Adipocyte (in vitro differentiated cells): ENCODE measurements around the gene FBXW7.

Experiments
- DNase-seq: peaks from one replicate; pipeline ENCODE4 v3.0.0-alpha.2; 2015; ENCODE audit warnings: low read depth
- H3K27me3 ChIP-seq: replicated peaks from 2 replicates; pipeline ENCODE4 v1.7.0; 2013; ENCODE audit warnings: mild to moderate bottlenecking, low read length, moderate library complexity; ENCODE audit not compliant: control insufficient read depth, insufficient read depth
- H3K36me3 ChIP-seq: 2 replicates; pipeline ENCODE4 v1.7.0; 2013; ENCODE audit warnings: low read length, mild to moderate bottlenecking, moderate library complexity; ENCODE audit not compliant: control insufficient read depth, insufficient read depth, severe bottlenecking
- H3K4me1 ChIP-seq: 2 replicates; pipeline ENCODE4 v1.7.0; 2013; ENCODE audit warnings: mild to moderate bottlenecking, low read length, moderate library complexity; ENCODE audit not compliant: control insufficient read depth, insufficient read depth
- H3K4me3 ChIP-seq: 2 replicates; pipeline ENCODE4 v1.7.0; 2013; ENCODE audit warnings: mild to moderate bottlenecking, low read length, moderate library complexity
- H3K9ac ChIP-seq: 2 replicates; pipeline ENCODE4 v1.7.0; 2013; ENCODE audit warnings: mild to moderate bottlenecking, low read length, moderate library complexity
- H3K9me3 ChIP-seq: 2 replicates; pipeline ENCODE4 v1.7.0; 2013; ENCODE audit warnings: mild to moderate bottlenecking, low read length, moderate library complexity; ENCODE audit not compliant: control insufficient read depth

FBXW7 gene

DNA sequence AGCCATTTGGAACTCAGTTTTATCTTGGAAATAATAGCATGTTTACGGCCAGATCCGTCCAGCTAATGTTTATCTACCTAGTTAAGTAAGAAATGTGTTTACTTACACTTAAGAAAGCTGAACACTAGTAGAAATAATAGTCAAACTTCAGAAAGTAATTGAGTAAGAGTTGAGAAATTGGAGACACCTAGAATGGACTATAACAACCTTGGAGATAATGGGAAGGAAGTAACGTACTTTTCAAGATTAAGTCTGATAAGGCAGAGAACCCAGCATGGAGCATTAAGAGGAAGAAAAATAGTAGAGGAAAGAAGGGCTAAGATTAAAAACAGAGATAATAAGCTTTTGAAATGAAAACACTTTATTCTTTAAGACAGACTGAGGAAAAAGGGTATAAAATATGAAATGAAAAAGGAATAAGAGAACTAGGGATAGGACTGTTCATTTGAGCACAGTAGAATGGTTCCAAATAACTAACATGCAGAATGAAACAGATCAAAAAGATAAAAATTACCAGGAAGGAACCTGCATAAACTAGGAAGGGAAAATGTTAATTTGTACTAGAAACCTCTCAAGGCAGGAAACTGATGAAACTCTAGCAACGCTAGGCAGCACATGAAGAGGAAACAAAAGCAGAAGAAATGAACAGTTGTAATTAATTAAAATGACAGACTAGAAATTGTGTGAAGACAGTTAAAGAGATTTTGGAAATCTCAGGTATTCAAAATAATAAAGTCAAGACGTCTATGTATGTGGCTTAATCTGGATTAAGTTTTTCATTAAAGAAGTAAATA lies 71.7 kb downstream of the FBXW7 start:
- Histone ChIP-seq H3K4me1 (peaks cover 8% of the 10 kb centered on the region), H3K9me3 (no peaks in the 10 kb centered on the region), H3K27me3 (no peaks in the 10 kb centered on the region), H3K36me3 (no peaks in the 10 kb centered on the region), H3K4me3 (no peak overlapping the region), H3K9ac (no peak overlapping the region)
- no peak for DNase-seq

- DNase-seq: no peak
- Histone ChIP-seq H3K9me3 (no peaks in the 10 kb centered on the region), H3K4me1 (peaks cover 8% of the 10 kb centered on the region), H3K4me3 (no peak overlapping the region), H3K9ac (no peak overlapping the region), H3K27me3 (no peaks in the 10 kb centered on the region), H3K36me3 (no peaks in the 10 kb centered on the region)
Measured at GRCh38 chr4:152463562-152463961, 72.3 kb downstream of the FBXW7 start.

DNA sequence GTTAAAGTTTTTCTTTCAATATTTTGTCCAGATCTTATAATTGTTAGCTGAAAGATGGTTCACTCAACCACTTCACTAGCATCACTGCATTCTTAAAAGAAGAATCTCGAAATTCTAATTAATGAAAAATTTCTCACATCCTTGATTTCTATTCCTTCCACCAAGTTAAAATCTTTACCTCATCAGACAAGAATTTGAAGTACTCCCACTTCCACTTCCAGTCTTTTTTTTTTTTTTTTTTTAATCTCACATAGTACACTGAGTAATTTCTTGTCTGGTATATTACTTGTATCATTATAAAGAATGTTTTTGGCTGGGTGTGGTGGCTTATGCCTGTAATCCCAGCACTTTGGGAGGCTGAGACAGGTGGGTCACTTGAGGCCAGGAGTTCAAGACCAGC lies 73.2 kb downstream of the FBXW7 start:
- Histone ChIP-seq H3K9ac (no peak overlapping the region), H3K4me3 (no peak overlapping the region), H3K4me1 (peaks cover 11% of the 10 kb centered on the region), H3K27me3 (no peaks in the 10 kb centered on the region), H3K9me3 (no peaks in the 10 kb centered on the region), H3K36me3 (no peaks in the 10 kb centered on the region)
- DNase-seq: no peak

GRCh38 chr4:152462047-152462446 lies 73.8 kb downstream of the FBXW7 start:
- no peaks in the 10 kb centered on the region for H3K9me3 ChIP-seq
- peaks cover 11% of the 10 kb centered on the region for H3K4me1 ChIP-seq
- no peak overlapping the region for H3K4me3 ChIP-seq
- no peaks in the 10 kb centered on the region for H3K36me3 ChIP-seq
- H3K9ac ChIP-seq: no peak overlapping the region
- no peaks in the 10 kb centered on the region for H3K27me3 ChIP-seq
- no peak for DNase-seq

GRCh38 chr4:152460488-152460887 lies 75.4 kb downstream of the FBXW7 start:
- Histone ChIP-seq H3K27me3 (no peaks in the 10 kb centered on the region), H3K9me3 (no peaks in the 10 kb centered on the region), H3K36me3 (no peaks in the 10 kb centered on the region), H3K4me1 (peaks cover 11% of the 10 kb centered on the region), H3K9ac (no peak overlapping the region), H3K4me3 (no peak overlapping the region)
- DNase-seq: peak; percentile 91

DNA sequence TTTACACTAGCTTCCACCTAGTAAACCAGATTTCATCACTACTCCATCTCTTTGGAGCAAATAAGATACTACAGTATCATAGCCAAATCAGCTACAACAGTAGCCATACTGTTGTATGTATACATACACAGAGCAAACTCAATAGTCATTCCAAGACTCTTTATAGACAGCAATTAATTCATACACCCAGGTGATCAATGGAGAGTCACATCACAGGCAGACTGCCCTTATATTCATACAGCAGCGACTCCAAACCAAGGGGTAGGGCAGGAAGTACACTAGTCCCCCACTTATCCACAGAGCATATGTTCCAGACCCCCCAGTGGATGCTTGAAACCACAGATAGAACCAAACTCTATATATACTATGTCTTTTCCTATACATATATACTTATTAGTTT lies 76.6 kb downstream of the FBXW7 start:
- Histone ChIP-seq H3K9me3 (no peaks in the 10 kb centered on the region), H3K4me1 (peaks cover 14% of the 10 kb centered on the region), H3K36me3 (no peaks in the 10 kb centered on the region), H3K27me3 (no peaks in the 10 kb centered on the region), H3K4me3 (no peak overlapping the region), H3K9ac (no peak overlapping the region)
- DNase-seq: no peak

GRCh38 chr4:152458801-152459302 lies 77.0 kb downstream of the FBXW7 start:
- no peaks in the 10 kb centered on the region for H3K27me3 ChIP-seq
- H3K4me1 ChIP-seq: peaks cover 14% of the 10 kb centered on the region
- peak; percentile 50 for DNase-seq
- H3K4me3 ChIP-seq: no peak overlapping the region
- H3K9me3 ChIP-seq: no peaks in the 10 kb centered on the region
- no peaks in the 10 kb centered on the region for H3K36me3 ChIP-seq
- H3K9ac ChIP-seq: no peak overlapping the region

- Histone ChIP-seq H3K4me1 (peaks cover 14% of the 10 kb centered on the region), H3K36me3 (no peaks in the 10 kb centered on the region), H3K4me3 (no peak overlapping the region), H3K9me3 (no peaks in the 10 kb centered on the region), H3K27me3 (no peaks in the 10 kb centered on the region), H3K9ac (no peak overlapping the region)
- no peak for DNase-seq
Measured at GRCh38 chr4:152456609-152457008, 79.3 kb downstream of the FBXW7 start.

DNA sequence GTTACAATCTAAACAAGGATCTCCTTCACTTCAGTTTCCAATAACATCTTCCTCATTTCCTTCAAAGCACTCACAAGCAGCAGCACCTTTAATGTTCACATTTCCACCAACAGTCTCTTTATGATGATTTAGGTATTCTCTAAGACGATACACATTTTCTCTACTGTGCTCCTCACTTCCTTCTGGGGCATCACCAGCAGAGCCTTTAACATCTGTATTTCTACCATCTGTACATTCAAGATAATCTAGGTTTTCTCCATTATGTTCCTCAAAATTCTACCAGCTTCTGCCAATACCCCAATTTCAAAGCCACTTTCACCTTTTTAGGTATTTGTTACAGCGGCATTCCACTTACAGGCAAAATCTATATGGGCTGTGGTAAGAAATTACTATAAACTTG lies 80.6 kb downstream of the FBXW7 start:
- H3K36me3 ChIP-seq: no peaks in the 10 kb centered on the region
- H3K4me3 ChIP-seq: no peak overlapping the region
- no peaks in the 10 kb centered on the region for H3K27me3 ChIP-seq
- no peaks in the 10 kb centered on the region for H3K9me3 ChIP-seq
- DNase-seq: no peak
- H3K4me1 ChIP-seq: peaks cover 8% of the 10 kb centered on the region
- H3K9ac ChIP-seq: no peak overlapping the region

- Histone ChIP-seq H3K9ac (no peak overlapping the region), H3K4me3 (no peak overlapping the region), H3K4me1 (peaks cover 6% of the 10 kb centered on the region), H3K36me3 (no peaks in the 10 kb centered on the region), H3K27me3 (no peaks in the 10 kb centered on the region), H3K9me3 (no peaks in the 10 kb centered on the region)
- DNase-seq: peak; percentile 76
Measured at GRCh38 chr4:152454398-152455011, 81.4 kb downstream of the FBXW7 start.

- Histone ChIP-seq H3K36me3 (no peaks in the 10 kb centered on the region), H3K27me3 (no peaks in the 10 kb centered on the region), H3K9me3 (no peaks in the 10 kb centered on the region), H3K4me3 (no peak overlapping the region), H3K4me1 (peaks cover 3% of the 10 kb centered on the region), H3K9ac (no peak overlapping the region)
- no peak for DNase-seq
Measured at GRCh38 chr4:152451496-152451895, 84.4 kb downstream of the FBXW7 start.
